Activated CD8-positive, alpha-beta T cell treated with anti-CD3 and anti-CD28 coated beads for 36 hours (primary cell): ENCODE measurements around the gene SYPL1. TPM values are rescaled to one million over a fixed set of nuclear protein-coding genes. Genes with fewer than 3 reads are reported as not detected.

Experiments used
- ATAC-seq: fragments of 200-7000 bp; cut with Tn5 transposase; one replicate; pipeline ENCODE4 v1.10.0; 2021; ENCODE audit warnings: mild to moderate bottlenecking, moderate library complexity
- CTCF ChIA-PET: fragments of 350-600 bp; sonication (Branson Sonifier 250); formaldehyde crosslinking; loops from one replicate; lab custom pipeline; 2021; ENCODE audit warnings: antibody characterized with exemption; lab: Charles Lee
- POLR2A ChIA-PET: fragments of 350-600 bp; sonication (Branson Sonifier 250); formaldehyde crosslinking; loops from one replicate; lab custom pipeline; 2021; ENCODE audit warnings: antibody characterized with exemption; lab: Charles Lee
- DNase-seq: peaks from one replicate; pipeline ENCODE4 v3.0.0-alpha.2; 2020
- H3K27ac Mint-ChIP-seq: one replicate; pipeline ENCODE4 v1.8.0; 2021; ENCODE audit warnings: mild to moderate bottlenecking, mixed read lengths
- H3K27me3 Mint-ChIP-seq: one replicate; pipeline ENCODE4 v1.8.0; 2021; ENCODE audit warnings: mixed read lengths
- H3K36me3 Mint-ChIP-seq: one replicate; pipeline ENCODE4 v1.8.0; 2021; ENCODE audit warnings: low read depth, mixed read lengths
- H3K4me1 Mint-ChIP-seq: one replicate; pipeline ENCODE4 v1.8.0; 2021; ENCODE audit warnings: low read depth, mixed read lengths
- H3K4me3 Mint-ChIP-seq: one replicate; pipeline ENCODE4 v1.8.0; 2021; ENCODE audit warnings: mild to moderate bottlenecking, moderate library complexity, mixed read lengths
- H3K9me3 Mint-ChIP-seq: one replicate; pipeline ENCODE4 v1.8.0; 2021; ENCODE audit warnings: mixed read lengths
- CTCF ChIP-seq: fragments of 200-600 bp; IDR thresholded peaks from one replicate; pipeline ENCODE4 v1.8.0; 2022; ENCODE audit warnings: antibody characterized with exemption, mild to moderate bottlenecking
- intact Hi-C: fragments of 100-400 bp; cut with micrococcal nuclease; formaldehyde crosslinking; loops from one replicate; pipeline ENCODE4 v1.10.0; 2022
- total RNA-seq, 2 experiments: library from RNA; stranded (reverse); gene quantifications; one replicate each; pipeline ENCODE4 v1.2.3, GENCODE V29; 2021

SYPL1 gene
- total RNA-seq, 2 experiments from 2014 or later = 40.1 to 44.6 TPM

- no peak for TF ChIP-seq CTCF
- H3K27ac Mint-ChIP-seq = no peak overlapping the region
- intact Hi-C loops = no loop called here
- ATAC-seq (no peak), DNase-seq (no peak)
- peaks cover 19% of the 10 kb centered on the region for H3K4me1 Mint-ChIP-seq
- ChIA-PET CTCF (interaction anchor here (0.9 to 2.4 kb wide), 4 partner anchors 30 to 65 kb away, joined by 3 to 6 read pairs (median 4); no protein-coding TSS in a partner anchor), POLR2A (interaction anchor here (2.6 kb wide), 1 partner anchor 12 kb away, joined by 8 read pairs; the partner anchor contains the start of gene SYPL1)
- no peaks in the 10 kb centered on the region for H3K9me3 Mint-ChIP-seq
- no peaks in the 10 kb centered on the region for H3K36me3 Mint-ChIP-seq
- H3K4me3 Mint-ChIP-seq = no peak overlapping the region
- H3K27me3 Mint-ChIP-seq = no peaks in the 10 kb centered on the region
Observed at GRCh38 chr7:106124186-106124585, 12.1 kb upstream of the SYPL1 start.

- no peaks in the 10 kb centered on the region for H3K36me3 Mint-ChIP-seq
- POLR2A ChIA-PET = interaction anchor here (2.6 kb wide), 1 partner anchor 10 kb away, joined by 8 read pairs; the partner anchor contains the start of gene SYPL1
- TF ChIP-seq CTCF = no peak
- no peaks in the 10 kb centered on the region for H3K27me3 Mint-ChIP-seq
- H3K27ac Mint-ChIP-seq = no peak overlapping the region
- H3K9me3 Mint-ChIP-seq = no peaks in the 10 kb centered on the region
- no peak overlapping the region for H3K4me3 Mint-ChIP-seq
- intact Hi-C loops = no loop called here
- H3K4me1 Mint-ChIP-seq = peaks cover 19% of the 10 kb centered on the region
- CTCF ChIA-PET = no interaction called here
- DNase-seq (no peak), ATAC-seq (no peak)
Observed at GRCh38 chr7:106122713-106123112, 10.6 kb upstream of the SYPL1 start.

GRCh38 chr7:106121189-106121810, 9.2 kb upstream of the SYPL1 start:
- H3K27ac Mint-ChIP-seq = no peak overlapping the region
- H3K4me1 Mint-ChIP-seq = peaks cover 18% of the 10 kb centered on the region
- DNase-seq (no peak), ATAC-seq (no peak)
- H3K36me3 Mint-ChIP-seq = no peaks in the 10 kb centered on the region
- H3K27me3 Mint-ChIP-seq = no peaks in the 10 kb centered on the region
- no peak for TF ChIP-seq CTCF
- H3K9me3 Mint-ChIP-seq = no peaks in the 10 kb centered on the region
- ChIA-PET POLR2A (interaction anchor here (1.3 kb wide), 1 partner anchor 9 kb away, joined by 4 read pairs; the partner anchor contains the start of gene SYPL1), CTCF (interaction anchor here (1.4 kb wide), 1 partner anchor 32 kb away, joined by 4 read pairs; no protein-coding TSS in a partner anchor)
- intact Hi-C loops = no loop called here
- no peak overlapping the region for H3K4me3 Mint-ChIP-seq

- CTCF ChIA-PET = interaction anchor here (1.2 to 1.5 kb wide), 4 partner anchors 12 to 35 kb away, joined by 3 to 4 read pairs (median 4); no protein-coding TSS in a partner anchor
Observed at GRCh38 chr7:106120500-106120899, 8.4 kb upstream of the SYPL1 start.

More at GRCh38 chr7:106120500-106120899, 8.4 kb upstream of the SYPL1 start:
- Mint-ChIP-seq H3K36me3 (no peaks in the 10 kb centered on the region), H3K4me1 (peaks cover 19% of the 10 kb centered on the region), H3K27ac (no peak overlapping the region), H3K4me3 (no peak overlapping the region), H3K9me3 (no peaks in the 10 kb centered on the region), H3K27me3 (no peaks in the 10 kb centered on the region)
- no peak for TF ChIP-seq CTCF
- POLR2A ChIA-PET = interaction anchor here (0.6 to 1.3 kb wide), 2 partner anchors 9 to 523 kb away, joined by 3 to 4 read pairs; partner anchors contain the start of gene SYPL1
- ATAC-seq (no peak), DNase-seq (no peak)
- intact Hi-C loops = no loop called here
